HG02885 (cell line): Measurements from ENCODE around the gene GPX7.

Source experiments
- ATAC-seq: cut with Tn5 transposase; IDR thresholded peaks from one replicate; pipeline ENCODE4 v1.9.1; 2021; ENCODE audit warnings: mild to moderate bottlenecking; ENCODE audit not compliant: unreplicated experiment, poor library complexity

Gene GPX7

GRCh38 chr1:52627028-52627427 lies 24.9 kb downstream of the GPX7 start:
- ATAC-seq = no peak

GRCh38 chr1:52628614-52629324 lies 26.6 kb downstream of the GPX7 start:
- no peak for ATAC-seq

GRCh38 chr1:52629325-52629643 lies 27.1 kb downstream of the GPX7 start:
- no peak for ATAC-seq

GRCh38 chr1:52629667-52630066 lies 27.5 kb downstream of the GPX7 start:
- ATAC-seq = no peak

- no peak for ATAC-seq
Observed at GRCh38 chr1:52631759-52632331, 29.7 kb downstream of the GPX7 start.

GRCh38 chr1:52632732-52633290 lies 30.6 kb downstream of the GPX7 start, which contains the start of gene SHISAL2A:
SHISAL2A (plus strand) TSS chr1:52633168; CDS start chr1:52633494, 326 bp downstream.
- ATAC-seq = no peak

GRCh38 chr1:52633291-52633754 lies 31.2 kb downstream of the GPX7 start:
- ATAC-seq = no peak

GRCh38 chr1:52634111-52634510 lies 31.9 kb downstream of the GPX7 start:
- ATAC-seq = no peak

GRCh38 chr1:52635321-52636089 lies 33.3 kb downstream of the GPX7 start:
- no peak for ATAC-seq

- peak; percentile 80 for ATAC-seq
Observed at GRCh38 chr1:52636721-52637695, 34.8 kb downstream of the GPX7 start.

GRCh38 chr1:52637946-52638345 lies 35.8 kb downstream of the GPX7 start:
- ATAC-seq = no peak

- no peak for ATAC-seq
Observed at GRCh38 chr1:52640697-52641096, 38.5 kb downstream of the GPX7 start.

GRCh38 chr1:52641307-52641706 lies 39.1 kb downstream of the GPX7 start:
- no peak for ATAC-seq

- no peak for ATAC-seq
Observed at GRCh38 chr1:52645261-52645660, 43.1 kb downstream of the GPX7 start.

- ATAC-seq = no peak
Observed at GRCh38 chr1:52651904-52652303, 49.7 kb downstream of the GPX7 start.

- no peak for ATAC-seq
Observed at GRCh38 chr1:52653207-52653849, 51.2 kb downstream of the GPX7 start.

- ATAC-seq = no peak
Observed at GRCh38 chr1:52654063-52654462, 51.9 kb downstream of the GPX7 start.

- no peak for ATAC-seq
Observed at GRCh38 chr1:52657702-52658101, 55.5 kb downstream of the GPX7 start.
